ENCODE data around the gene CUX1.

CUX1 gene

GRCh38 chr7:102279537-102280400 lies 462.3 kb downstream of the CUX1 start:
- peak; percentile 93 for TF ChIP-seq CTCF (conservative IDR thresholded peaks at IDR 0.05; ENCODE audit: low read depth, low read length)
- peak; percentile 67 for DNase-seq (ENCODE audit: low read depth)
- H3K4me3 ChIP-seq (ENCODE audit: low read depth, low read length) = no peak overlapping the region

- no peak for DNase-seq (ENCODE audit: low read depth)
- H3K4me3 ChIP-seq (ENCODE audit: low read depth, low read length) = no peak overlapping the region
- TF ChIP-seq CTCF (conservative IDR thresholded peaks at IDR 0.05; ENCODE audit: low read depth, low read length) = no peak
These were observed 463.1 kb downstream of the CUX1 start for GRCh38 chr7:102280521-102280920.

- no peak overlapping the region for H3K4me3 ChIP-seq (ENCODE audit: low read depth, low read length)
- TF ChIP-seq CTCF (conservative IDR thresholded peaks at IDR 0.05; ENCODE audit: low read depth, low read length) = no peak
- no peak for DNase-seq (ENCODE audit: low read depth)
These were observed 464.4 kb downstream of the CUX1 start for GRCh38 chr7:102281785-102282184.

- no peak overlapping the region for H3K4me3 ChIP-seq (ENCODE audit: low read depth, low read length)
- no peak for TF ChIP-seq CTCF (conservative IDR thresholded peaks at IDR 0.05; ENCODE audit: low read depth, low read length)
- no peak for DNase-seq (ENCODE audit: low read depth)
These were observed 465.3 kb downstream of the CUX1 start for GRCh38 chr7:102282465-102283362.

- H3K4me3 ChIP-seq (ENCODE audit: low read depth, low read length) = no peak overlapping the region
- no peak for TF ChIP-seq CTCF (conservative IDR thresholded peaks at IDR 0.05; ENCODE audit: low read depth, low read length)
- DNase-seq (ENCODE audit: low read depth) = no peak
These were observed 466.2 kb downstream of the CUX1 start for GRCh38 chr7:102283477-102284189.

- H3K4me3 ChIP-seq (ENCODE audit: low read depth, low read length) = no peak overlapping the region
- no peak for DNase-seq (ENCODE audit: low read depth)
- TF ChIP-seq CTCF (conservative IDR thresholded peaks at IDR 0.05; ENCODE audit: low read depth, low read length) = no peak
These were observed 467.0 kb downstream of the CUX1 start for GRCh38 chr7:102284399-102284798.
